GM23338 (cell line): Measurements from ENCODE around the gene SORL1. TPM values are rescaled to one million over a fixed set of nuclear protein-coding genes. Genes with fewer than 3 reads are reported as not detected.

Source experiments
- ATAC-seq: fragments of 200-7000 bp; cut with Tn5 transposase; 3 replicates; pipeline ENCODE4 v1.9.1; 2020
- DNase-seq: peaks from one replicate; pipeline ENCODE4 v3.0.0-alpha.2; 2015; ENCODE audit warnings: low spot score
- H2AFZ ChIP-seq: fragments of 200-600 bp; sonication (generic); 2 replicates; pipeline ENCODE4 v1.8.0; 2016; ENCODE audit warnings: antibody characterized with exemption, mild to moderate bottlenecking, moderate library complexity
- H3F3A ChIP-seq: fragments of 200-600 bp; sonication (generic); replicated peaks from 2 replicates; pipeline ENCODE4 v1.8.0; 2017; ENCODE audit warnings: antibody characterized with exemption, mixed run types, low read depth
- H3K27ac ChIP-seq: fragments of 200-600 bp; sonication (generic); 2 replicates; pipeline ENCODE4 v1.6.1; 2016; ENCODE audit warnings: low read depth
- H3K27me3 ChIP-seq: fragments of 200-600 bp; sonication (generic); 2 replicates; pipeline ENCODE4 v1.8.0; 2016; ENCODE audit warnings: mild to moderate bottlenecking, mixed run types, moderate library complexity; ENCODE audit not compliant: insufficient read depth
- H3K36me3 ChIP-seq: fragments of 200-600 bp; sonication (generic); 2 replicates; pipeline ENCODE4 v1.8.0; 2016; ENCODE audit warnings: mild to moderate bottlenecking; ENCODE audit not compliant: insufficient read depth
- H3K4me1 ChIP-seq: fragments of 200-600 bp; sonication (generic); 2 replicates; pipeline ENCODE4 v1.8.0; 2016; ENCODE audit warnings: mild to moderate bottlenecking, moderate library complexity; ENCODE audit not compliant: insufficient read depth
- H3K4me2 ChIP-seq: fragments of 200-600 bp; sonication (generic); 2 replicates; pipeline ENCODE4 v1.7.1; 2017; ENCODE audit warnings: mixed run types
- H3K4me3 ChIP-seq: fragments of 200-600 bp; sonication (generic); 2 replicates; pipeline ENCODE4 v1.6.1; 2016; ENCODE audit warnings: mixed run types
- H3K79me2 ChIP-seq: fragments of 200-600 bp; sonication (generic); replicated peaks from 2 replicates; pipeline ENCODE4 v1.8.0; 2017; ENCODE audit warnings: mild to moderate bottlenecking; ENCODE audit not compliant: insufficient read depth
- H3K9me2 ChIP-seq: fragments of 200-600 bp; sonication (generic); 2 replicates; pipeline ENCODE4 v1.8.0; 2017; ENCODE audit not compliant: insufficient read depth
- H4K20me1 ChIP-seq: fragments of 200-600 bp; sonication (generic); replicated peaks from 2 replicates; pipeline ENCODE4 v1.8.0; 2017; ENCODE audit warnings: mild to moderate bottlenecking; ENCODE audit not compliant: insufficient read depth
- H3K27ac Mint-ChIP-seq: 2 replicates; pipeline ENCODE4 v1.8.0; 2020; ENCODE audit warnings: inconsistent platforms, mild to moderate bottlenecking, moderate library complexity, mixed read lengths
- H3K27me3 Mint-ChIP-seq: 3 replicates; pipeline ENCODE4 v1.8.0; 2022; ENCODE audit warnings: low read depth, mild to moderate bottlenecking, moderate library complexity, mixed read lengths, inconsistent platforms; ENCODE audit not compliant: insufficient read depth, poor library complexity
- H3K36me3 Mint-ChIP-seq: 3 replicates; pipeline ENCODE4 v1.8.0; 2021; ENCODE audit warnings: low read depth, mild to moderate bottlenecking, inconsistent platforms, moderate library complexity, mixed read lengths
- H3K4me1 Mint-ChIP-seq: 3 replicates; pipeline ENCODE4 v1.8.0; 2020; ENCODE audit warnings: mild to moderate bottlenecking, inconsistent platforms, mixed read lengths
- H3K4me3 Mint-ChIP-seq: 3 replicates; pipeline ENCODE4 v1.8.0; 2021; ENCODE audit warnings: moderate library complexity, mild to moderate bottlenecking, inconsistent platforms, mixed read lengths
- H3K9me3 Mint-ChIP-seq: 3 replicates; pipeline ENCODE4 v1.8.0; 2020; ENCODE audit warnings: moderate library complexity, mild to moderate bottlenecking, inconsistent platforms, mixed read lengths
- CREB1 ChIP-seq: fragments of 250-450 bp; sonication (Bioruptor Pico); IDR thresholded peaks from 2 replicates; pipeline ENCODE4 v1.5.0; 2020; ENCODE audit warnings: low read depth, mild to moderate bottlenecking, moderate library complexity
- CTCF ChIP-seq, 2 experiments: fragments of 200-600 bp in 1 of 2; sonication (generic) in 1 of 2; conservative IDR thresholded peaks; 2 replicates each; pipeline versions ENCODE4 v1.5.1 to v1.6.1; 2016 to 2017; ENCODE audit warnings: antibody characterized with exemption in 2 of 2, low read depth in 2 of 2, mild to moderate bottlenecking in 2 of 2, moderate library complexity in 1 of 2
- ETS1 ChIP-seq: IDR thresholded peaks from 2 replicates; pipeline ENCODE4 v1.6.1; 2016; ENCODE audit warnings: antibody characterized with exemption
- EZH2 ChIP-seq: fragments of 200-600 bp; sonication (generic); IDR thresholded peaks from one replicate; pipeline ENCODE4 v1.8.0; 2017; ENCODE audit warnings: antibody characterized with exemption, mild to moderate bottlenecking, low read depth; ENCODE audit not compliant: unreplicated experiment
- EZH2phosphoT487 ChIP-seq: fragments of 200-600 bp; sonication (generic); IDR thresholded peaks from one replicate; pipeline ENCODE4 v1.8.1; 2018; ENCODE audit warnings: antibody characterized with exemption; ENCODE audit not compliant: unreplicated experiment
- JUNB ChIP-seq: IDR thresholded peaks from one replicate; pipeline ENCODE4 v1.6.1; 2016; ENCODE audit warnings: antibody characterized with exemption; ENCODE audit not compliant: unreplicated experiment
- NANOG ChIP-seq: IDR thresholded peaks from 2 replicates; pipeline ENCODE4 v1.6.1; 2016; ENCODE audit warnings: antibody characterized with exemption, borderline replicate concordance
- POLR2AphosphoS5 ChIP-seq: IDR thresholded peaks from 2 replicates; pipeline ENCODE4 v1.6.1; 2016; ENCODE audit warnings: antibody characterized with exemption, low read depth
- REST ChIP-seq: IDR thresholded peaks from one replicate; pipeline ENCODE4 v1.6.1; 2018; ENCODE audit warnings: antibody characterized with exemption; ENCODE audit not compliant: unreplicated experiment
- STAT1 ChIP-seq: IDR thresholded peaks from one replicate; pipeline ENCODE4 v1.6.1; 2016; ENCODE audit warnings: antibody characterized with exemption; ENCODE audit not compliant: unreplicated experiment
- ZNF114 ChIP-seq: fragments of 250-450 bp; sonication (Bioruptor Pico); IDR thresholded peaks from 2 replicates; pipeline ENCODE4 v1.5.0; 2020; ENCODE audit warnings: mild to moderate bottlenecking, moderate library complexity
- ZNF331 ChIP-seq: fragments of 250-450 bp; sonication (Bioruptor Pico); IDR thresholded peaks from 2 replicates; pipeline ENCODE4 v1.5.0; 2020; ENCODE audit warnings: low read depth, mild to moderate bottlenecking, moderate library complexity
- ZNF462 ChIP-seq: fragments of 250-450 bp; sonication (Bioruptor Pico); IDR thresholded peaks from 2 replicates; pipeline ENCODE4 v1.5.0; 2020; ENCODE audit warnings: mild to moderate bottlenecking, moderate library complexity
- polyA plus RNA-seq: library from polyadenylated mRNA; unstranded; fragments of >200 nt; fragmentation: Nextera tagmentation; extraction: Ambion mirVana; gene quantifications from 2 replicates; pipeline ENCODE4 v1.2.1, GENCODE V29; 2016
- total RNA-seq: library from RNA; depleted of rRNA; stranded (reverse); fragments of >200 nt; shearing (Covaris generic); gene quantifications from 2 replicates; pipeline ENCODE4 v1.2.3, GENCODE V29; 2014

The SORL1 gene
- total and polyA plus RNA-seq, 2 experiments from 2014 or later: 23.0 to 78.8 TPM

GRCh38 chr11:121412000-121412587 lies 40.0 kb upstream of the SORL1 start:
- no peak overlapping the region for H3K4me3 Mint-ChIP-seq
- Histone ChIP-seq H3K9me2 (no peaks in the 10 kb centered on the region), H2AFZ (no peak overlapping the region; the same call in 1 of the 2 replicates), H3K27me3 (no peaks in the 10 kb centered on the region), H3F3A (no peaks in the 10 kb centered on the region), H4K20me1 (no peaks in the 10 kb centered on the region), H3K27ac (no peak overlapping the region), H3K36me3 (no peaks in the 10 kb centered on the region), H3K4me3 (no peak overlapping the region), H3K4me1 (peaks cover 19% of the 10 kb centered on the region), H3K4me2 (no peak overlapping the region), H3K79me2 (no peaks in the 10 kb centered on the region)
- H3K27me3 Mint-ChIP-seq: peaks cover 2% of the 10 kb centered on the region
- DNase-seq: no peak
- H3K4me1 Mint-ChIP-seq: peaks cover 24% of the 10 kb centered on the region
- no peak for ATAC-seq
- H3K36me3 Mint-ChIP-seq: no peaks in the 10 kb centered on the region
- H3K27ac Mint-ChIP-seq: no peak overlapping the region
- no peaks in the 10 kb centered on the region for H3K9me3 Mint-ChIP-seq
- TF ChIP-seq POLR2AphosphoS5 (no peak), ZNF462 (CRISPR knock-in tag) (no peak), ZNF114 (CRISPR knock-in tag) (no peak), REST (no peak), NANOG (no peak), STAT1 (no peak), JUNB (no peak), EZH2phosphoT487 (no peak), ZNF331 (CRISPR knock-in tag) (no peak), CTCF (conservative IDR thresholded peaks at IDR 0.05; ENCODE audit: low read depth in 2 of 2) (no peak), ETS1 (no peak), CREB1 (CRISPR knock-in tag) (no peak), EZH2 (no peak)
